ENCODE data around the gene DDR2. TPM values are rescaled to one million over a fixed set of nuclear protein-coding genes. Genes with fewer than 3 reads are reported as not detected.
"Not testable (repeated sequence)": the region's sequence is repeated elsewhere in the genome, so short reads cannot be mapped to it uniquely, and the experiment has no call there.

The DDR2 gene
- total and polyA plus RNA-seq, 2 of the 4 experiments (the other 2 are of a cell fraction) = 66.1 to 245 TPM

DNA sequence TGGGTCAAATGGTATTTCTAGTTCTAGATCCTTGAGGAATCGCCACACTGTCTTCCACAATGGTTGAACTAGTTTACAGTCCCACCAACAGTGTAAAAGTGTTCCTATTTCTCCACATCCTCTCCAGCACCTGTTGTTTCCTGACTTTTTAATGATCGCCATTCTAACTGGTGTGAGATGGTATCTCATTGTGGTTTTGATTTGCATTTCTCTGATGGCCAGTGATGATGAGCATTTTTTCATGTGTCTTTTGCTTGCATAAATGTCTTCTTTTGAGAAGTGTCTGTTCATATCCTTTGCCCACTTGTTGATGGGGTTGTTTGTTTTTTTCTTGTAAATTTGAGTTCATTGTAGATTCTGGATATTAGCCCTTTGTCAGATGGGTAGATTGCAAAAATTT lies 175.2 kb downstream of the DDR2 start:
- H3K4me2 ChIP-seq (ENCODE audit: low read depth, low read length); H3K18ac ChIP-seq (ENCODE audit: low read depth, low read length); dilution Hi-C loops (cut with HindIII; ENCODE audit: low sequenced_read_pairs, unreplicated experiment); H3K23ac ChIP-seq (ENCODE audit: low read depth, low read length); H3K56ac ChIP-seq (ENCODE audit: extremely low read depth, insufficient read depth, low read length); H3K9me1 ChIP-seq (ENCODE audit: insufficient read depth, low read length); BruUV-seq (replicated peaks); H3K9ac ChIP-seq (ENCODE audit: low read depth, low read length); H3K27me3 ChIP-seq (ENCODE audit: control insufficient read depth, insufficient read depth, low read length); H2BK120ac ChIP-seq (ENCODE audit: low read depth, low read length); H4K20me1 ChIP-seq (ENCODE audit: insufficient read depth, low read length); H3K14ac ChIP-seq (replicated peaks; ENCODE audit: low read depth, low read length); H2BK20ac ChIP-seq (ENCODE audit: low read depth, low read length); CTCF ChIA-PET; H3K4me3 ChIP-seq (ENCODE audit: insufficient read depth, low read depth, low read length); H2BK15ac ChIP-seq (ENCODE audit: low read depth, low read length); H4K8ac ChIP-seq (ENCODE audit: low read depth in 2 of 2, low read length in 2 of 2); H2AK5ac ChIP-seq (ENCODE audit: low read depth, low read length); ATAC-seq (ENCODE audit: low read depth); H4K5ac ChIP-seq (ENCODE audit: low read depth, low read length); in situ Hi-C loops (cut with MboI; ENCODE audit: low sequenced_read_pairs); DNase-seq; POLR2A ChIA-PET (ENCODE audit: unreplicated experiment); H2BK5ac ChIP-seq (ENCODE audit: low read depth, low read length, poor library complexity, severe bottlenecking); H2AFZ ChIP-seq (replicated peaks; ENCODE audit: low read length, poor library complexity); H3K4me1 ChIP-seq (ENCODE audit: control insufficient read depth, insufficient read depth, low read length); H3K27ac ChIP-seq (ENCODE audit: insufficient read depth, low read length); H3K4ac ChIP-seq (ENCODE audit: low read depth, low read length); H2AK9ac ChIP-seq (replicated peaks; ENCODE audit: low read depth, low read length, poor library complexity); H3K9me3 ChIP-seq (ENCODE audit: control insufficient read depth, insufficient read depth, low read length); H4K91ac ChIP-seq (ENCODE audit: insufficient read depth, low read depth, low read length); H3K79me1 ChIP-seq (ENCODE audit: low read depth in 1 of 2, low read length in 2 of 2); H3K36me3 ChIP-seq (ENCODE audit: control insufficient read depth, insufficient read depth, low read length): not testable (repeated sequence)
- intact Hi-C loops (cut with micrococcal nuclease) = loop anchor here (10.0 kb wide), 1 partner anchor 753 kb away; no protein-coding TSS in a partner anchor
- WGBS, 2 experiments (ENCODE audit: extremely low coverage in 2 of 2, insufficient read length in 1 of 2) = no CpG with 5 or more reads among the region's 2 CpGs

DNA sequence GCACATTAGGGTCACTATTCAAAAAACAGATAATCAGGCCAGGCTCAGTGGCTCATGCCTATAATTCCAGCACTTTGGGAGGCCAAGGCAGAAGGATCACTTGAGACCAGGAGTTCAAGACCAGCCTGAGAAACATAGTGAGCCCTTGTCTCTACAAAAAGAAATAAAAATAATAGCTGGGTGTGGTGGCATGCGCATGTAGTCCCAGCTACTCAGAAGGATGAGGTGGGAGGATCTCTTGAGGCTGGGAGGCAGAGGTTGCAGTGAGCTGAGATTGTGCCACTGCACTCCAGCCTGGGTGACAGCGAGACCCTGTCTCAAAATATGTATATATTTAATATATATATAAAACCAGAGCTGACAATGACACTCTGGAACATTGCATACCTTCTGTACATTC lies 180.1 kb downstream of the DDR2 start:
- ATAC-seq (ENCODE audit: low read depth); H4K91ac ChIP-seq (ENCODE audit: insufficient read depth, low read depth, low read length); H3K36me3 ChIP-seq (ENCODE audit: control insufficient read depth, insufficient read depth, low read length); CTCF ChIA-PET; H4K5ac ChIP-seq (ENCODE audit: low read depth, low read length); BruUV-seq (replicated peaks); H2AK9ac ChIP-seq (replicated peaks; ENCODE audit: low read depth, low read length, poor library complexity); in situ Hi-C loops (cut with MboI; ENCODE audit: low sequenced_read_pairs); H3K23ac ChIP-seq (ENCODE audit: low read depth, low read length); H2AK5ac ChIP-seq (ENCODE audit: low read depth, low read length); H3K9me3 ChIP-seq (ENCODE audit: control insufficient read depth, insufficient read depth, low read length); H3K79me1 ChIP-seq (ENCODE audit: low read depth in 1 of 2, low read length in 2 of 2); POLR2A ChIA-PET (ENCODE audit: unreplicated experiment); H3K4ac ChIP-seq (ENCODE audit: low read depth, low read length); H4K8ac ChIP-seq (ENCODE audit: low read depth in 2 of 2, low read length in 2 of 2); intact Hi-C loops (cut with micrococcal nuclease); DNase-seq; H2BK20ac ChIP-seq (ENCODE audit: low read depth, low read length); H2BK15ac ChIP-seq (ENCODE audit: low read depth, low read length); H3K18ac ChIP-seq (ENCODE audit: low read depth, low read length); H3K56ac ChIP-seq (ENCODE audit: extremely low read depth, insufficient read depth, low read length); H3K14ac ChIP-seq (replicated peaks; ENCODE audit: low read depth, low read length); H4K20me1 ChIP-seq (ENCODE audit: insufficient read depth, low read length); H3K4me2 ChIP-seq (ENCODE audit: low read depth, low read length); H2BK120ac ChIP-seq (ENCODE audit: low read depth, low read length); H2BK5ac ChIP-seq (ENCODE audit: low read depth, low read length, poor library complexity, severe bottlenecking); H3K27ac ChIP-seq (ENCODE audit: insufficient read depth, low read length); H3K9ac ChIP-seq (ENCODE audit: low read depth, low read length); H3K4me3 ChIP-seq (ENCODE audit: insufficient read depth, low read depth, low read length); dilution Hi-C loops (cut with HindIII; ENCODE audit: low sequenced_read_pairs, unreplicated experiment); H3K27me3 ChIP-seq (ENCODE audit: control insufficient read depth, insufficient read depth, low read length); H2AFZ ChIP-seq (replicated peaks; ENCODE audit: low read length, poor library complexity); H3K4me1 ChIP-seq (ENCODE audit: control insufficient read depth, insufficient read depth, low read length); H3K9me1 ChIP-seq (ENCODE audit: insufficient read depth, low read length): not testable (repeated sequence)
- WGBS, 2 experiments (ENCODE audit: extremely low coverage in 2 of 2, insufficient read length in 1 of 2) = no CpG with 5 or more reads among the region's 2 CpGs

Data from IMR-90 (cell line).